NCI-H2081 treated with DMSO at 0.1 percent for 48 hours (cell line): Measurements from ENCODE around the gene GRK2.

Experiments used
- DNase-seq: peaks from one replicate; lab custom pipeline; 2025; lab: John Stamatoyannopoulos, UW

Gene GRK2

DNA sequence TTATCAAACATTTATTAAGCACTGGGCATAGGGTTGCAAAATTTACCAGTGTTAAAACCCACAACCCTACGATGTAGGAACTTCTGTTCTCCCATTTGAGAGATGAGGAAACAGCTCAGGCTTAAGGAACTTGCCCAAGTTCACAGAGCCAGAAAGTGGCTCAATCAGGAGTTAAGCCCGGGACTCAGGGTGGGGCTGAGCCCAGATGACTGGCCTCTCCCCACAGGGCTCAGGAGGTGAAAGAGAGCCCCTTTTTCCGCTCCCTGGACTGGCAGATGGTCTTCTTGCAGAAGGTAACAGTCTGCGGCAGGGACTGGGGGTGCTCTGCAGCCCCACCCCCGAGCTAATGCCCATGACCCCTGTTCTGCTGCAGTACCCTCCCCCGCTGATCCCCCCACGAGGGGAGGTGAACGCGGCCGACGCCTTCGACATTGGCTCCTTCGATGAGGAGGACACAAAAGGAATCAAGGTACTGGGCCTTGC, 17.2 kb downstream of the GRK2 start:
- DNase-seq, result no peak

DNA sequence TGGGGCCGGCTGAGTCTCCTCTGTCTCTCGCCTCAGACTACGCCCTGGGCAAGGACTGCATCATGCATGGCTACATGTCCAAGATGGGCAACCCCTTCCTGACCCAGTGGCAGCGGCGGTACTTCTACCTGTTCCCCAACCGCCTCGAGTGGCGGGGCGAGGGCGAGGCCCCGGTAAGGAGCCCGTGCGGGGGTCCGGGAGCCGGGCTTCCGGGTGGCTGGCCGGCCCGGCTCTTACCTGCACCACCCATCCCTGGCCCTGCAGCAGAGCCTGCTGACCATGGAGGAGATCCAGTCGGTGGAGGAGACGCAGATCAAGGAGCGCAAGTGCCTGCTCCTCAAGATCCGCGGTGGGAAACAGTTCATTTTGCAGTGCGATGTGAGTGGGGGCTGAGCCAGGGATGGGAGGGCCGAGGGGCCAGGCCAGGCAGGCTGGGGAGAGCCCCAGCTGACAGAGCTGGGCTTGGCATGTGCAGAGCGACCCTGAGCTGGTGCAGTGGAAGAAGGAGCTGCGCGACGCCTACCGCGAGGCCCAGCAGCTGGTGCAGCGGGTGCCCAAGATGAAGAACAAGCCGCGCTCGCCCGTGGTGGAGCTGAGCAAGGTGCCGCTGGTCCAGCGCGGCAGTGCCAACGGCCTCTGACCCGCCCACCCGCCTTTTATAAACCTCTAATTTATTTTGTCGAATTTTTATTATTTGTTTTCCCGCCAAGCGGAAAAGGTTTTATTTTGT, 18.7 kb downstream of the GRK2 start:
- no peak for DNase-seq

DNA sequence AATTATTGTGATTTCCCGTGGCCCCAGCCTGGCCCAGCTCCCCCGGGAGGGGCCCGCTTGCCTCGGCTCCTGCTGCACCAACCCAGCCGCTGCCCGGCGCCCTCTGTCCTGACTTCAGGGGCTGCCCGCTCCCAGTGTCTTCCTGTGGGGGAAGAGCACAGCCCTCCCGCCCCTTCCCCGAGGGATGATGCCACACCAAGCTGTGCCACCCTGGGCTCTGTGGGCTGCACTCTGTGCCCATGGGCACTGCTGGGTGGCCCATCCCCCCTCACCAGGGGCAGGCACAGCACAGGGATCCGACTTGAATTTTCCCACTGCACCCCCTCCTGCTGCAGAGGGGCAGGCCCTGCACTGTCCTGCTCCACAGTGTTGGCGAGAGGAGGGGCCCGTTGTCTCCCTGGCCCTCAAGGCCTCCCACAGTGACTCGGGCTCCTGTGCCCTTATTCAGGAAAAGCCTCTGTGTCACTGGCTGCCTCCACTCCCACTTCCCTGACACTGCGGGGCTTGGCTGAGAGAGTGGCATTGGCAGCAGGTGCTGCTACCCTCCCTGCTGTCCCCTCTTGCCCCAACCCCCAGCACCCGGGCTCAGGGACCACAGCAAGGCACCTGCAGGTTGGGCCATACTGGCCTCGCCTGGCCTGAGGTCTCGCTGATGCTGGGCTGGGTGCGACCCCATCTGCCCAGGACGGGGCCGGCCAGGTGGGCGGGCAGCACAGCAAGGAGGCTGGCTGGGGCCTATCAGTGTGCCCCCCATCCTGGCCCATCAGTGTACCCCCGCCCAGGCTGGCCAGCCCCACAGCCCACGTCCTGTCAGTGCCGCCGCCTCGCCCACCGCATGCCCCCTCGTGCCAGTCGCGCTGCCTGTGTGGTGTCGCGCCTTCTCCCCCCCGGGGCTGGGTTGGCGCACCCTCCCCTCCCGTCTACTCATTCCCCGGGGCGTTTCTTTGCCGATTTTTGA, 19.5 kb downstream of the GRK2 start:
- no peak for DNase-seq

DNA sequence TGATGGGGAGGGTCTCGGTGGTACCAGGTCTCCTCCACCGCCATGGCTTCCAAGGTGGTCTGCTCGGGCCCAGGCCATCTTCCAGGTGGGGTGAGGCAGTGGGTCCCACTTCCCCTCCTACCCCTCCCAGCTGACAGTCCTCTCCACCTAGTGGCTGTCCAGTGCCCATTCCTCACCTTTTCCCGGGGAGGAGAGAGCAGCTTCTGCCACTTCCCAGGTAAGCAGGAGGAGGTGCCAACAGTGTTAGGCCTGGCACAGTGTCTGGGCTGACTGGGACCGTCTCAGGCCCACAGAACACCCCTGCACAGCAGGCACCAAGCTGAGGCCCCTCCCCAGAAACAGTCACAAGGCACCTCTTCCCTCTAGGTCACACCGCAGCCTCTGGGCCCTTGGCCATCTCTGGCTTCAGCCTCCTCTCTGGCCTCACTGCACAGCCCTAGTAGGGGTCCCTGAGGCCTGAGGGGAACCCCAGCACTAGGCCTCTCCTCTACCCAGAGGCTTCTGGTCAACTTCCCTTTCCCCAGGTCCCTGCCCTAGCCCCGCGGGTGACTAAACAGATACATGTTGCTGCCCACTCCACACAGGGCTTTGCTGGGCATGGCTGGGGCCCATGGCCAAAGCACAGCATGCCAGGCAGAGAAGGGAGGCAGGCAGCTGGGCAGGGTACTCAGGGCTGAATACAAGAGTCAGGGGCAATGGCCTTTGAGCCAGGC, 20.5 kb downstream of the GRK2 start:
- DNase-seq, result no peak

DNA sequence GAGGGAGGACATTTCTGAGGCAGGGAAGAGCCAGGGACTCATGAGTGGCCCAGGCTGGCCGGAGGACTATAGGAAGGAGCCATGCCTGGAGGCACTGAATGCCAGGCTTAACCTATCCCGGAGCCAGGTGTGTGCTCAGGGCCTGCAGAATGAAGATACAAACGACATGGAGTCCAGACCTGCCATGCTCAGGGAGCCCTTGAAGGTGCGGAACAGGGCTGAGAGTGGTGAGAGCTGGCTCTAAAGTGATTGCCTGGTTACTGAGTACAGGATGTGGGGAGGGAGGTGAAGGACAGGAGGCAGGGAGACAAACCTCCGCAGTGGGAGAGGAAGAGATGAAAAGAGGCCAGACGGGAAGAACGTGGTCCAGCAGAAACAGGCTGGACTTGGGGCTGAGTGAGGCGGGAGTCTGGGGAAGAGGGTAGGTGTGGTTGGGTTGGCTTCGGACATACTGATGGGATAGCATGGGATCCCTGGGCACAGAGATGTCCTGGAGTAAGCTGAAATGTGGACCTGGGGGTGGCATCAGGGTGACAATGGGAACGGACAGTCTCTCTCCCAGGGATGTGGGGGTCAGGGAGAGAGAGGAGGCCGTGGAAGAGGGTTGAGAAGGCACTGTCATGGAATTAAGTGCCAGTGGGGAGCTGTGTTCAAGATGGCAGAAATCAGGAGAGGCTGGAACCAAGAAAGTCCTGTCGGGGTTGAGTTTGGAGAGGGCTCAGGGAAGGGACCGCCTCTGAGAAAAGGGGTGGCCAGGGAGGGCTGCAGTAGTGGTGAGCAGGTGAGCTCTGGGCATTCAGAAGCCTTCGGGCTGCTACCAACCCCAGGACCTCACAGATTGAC, 21.3 kb downstream of the GRK2 start:
- DNase-seq, result no peak

DNA sequence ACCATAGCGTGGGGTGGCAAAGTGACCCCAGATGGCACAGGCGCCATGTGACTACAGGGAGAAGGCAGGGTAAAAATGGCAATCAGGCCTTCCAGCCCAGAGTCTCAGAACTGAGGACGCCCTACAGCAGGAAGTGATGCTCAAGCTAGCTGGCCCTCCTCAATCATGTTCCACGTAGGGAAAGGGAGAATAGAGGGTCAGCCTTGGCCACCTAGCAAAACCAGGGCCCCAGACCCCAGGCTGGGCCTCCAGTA, 21.9 kb downstream of the GRK2 start:
- no peak for DNase-seq

DNA sequence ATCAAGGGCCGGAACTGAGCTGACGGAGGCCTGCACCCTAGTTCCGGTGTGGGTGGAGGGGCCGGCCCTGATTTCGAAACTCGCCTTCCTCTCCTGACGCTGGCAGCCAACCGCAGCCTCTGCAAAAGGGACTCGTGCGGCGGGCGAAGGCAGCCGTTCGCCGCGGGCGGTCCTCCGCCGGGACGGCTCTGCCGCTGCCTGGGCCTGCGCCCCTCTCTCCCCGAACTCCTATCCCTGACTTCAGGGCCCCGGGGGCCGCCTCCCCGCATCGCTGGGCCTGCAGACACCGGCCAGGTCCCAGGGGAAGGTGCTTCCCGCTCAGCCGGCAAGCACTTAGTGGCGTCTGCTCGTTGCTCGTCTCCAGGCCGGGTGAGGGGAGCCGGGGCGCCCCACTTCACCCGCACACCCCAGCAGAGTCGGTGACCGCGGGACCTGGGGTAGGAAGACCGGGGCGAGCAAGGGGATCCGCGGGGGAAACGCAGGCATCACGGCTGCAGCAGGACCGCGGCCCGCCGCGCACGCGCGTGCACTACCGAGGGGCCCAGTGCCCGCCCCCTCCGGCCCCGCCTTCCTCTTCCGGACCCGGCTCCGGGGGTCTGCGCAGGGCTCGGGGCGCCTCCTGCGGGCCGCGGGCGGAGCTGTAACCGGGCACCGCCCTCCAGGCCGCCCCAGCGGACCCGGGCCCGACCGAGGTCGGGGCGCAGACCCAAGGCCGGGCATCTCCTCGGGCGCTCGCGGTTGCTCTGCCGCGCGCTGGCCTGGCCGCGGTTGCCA, 22.4 kb downstream of the GRK2 start:
- no peak for DNase-seq

DNA sequence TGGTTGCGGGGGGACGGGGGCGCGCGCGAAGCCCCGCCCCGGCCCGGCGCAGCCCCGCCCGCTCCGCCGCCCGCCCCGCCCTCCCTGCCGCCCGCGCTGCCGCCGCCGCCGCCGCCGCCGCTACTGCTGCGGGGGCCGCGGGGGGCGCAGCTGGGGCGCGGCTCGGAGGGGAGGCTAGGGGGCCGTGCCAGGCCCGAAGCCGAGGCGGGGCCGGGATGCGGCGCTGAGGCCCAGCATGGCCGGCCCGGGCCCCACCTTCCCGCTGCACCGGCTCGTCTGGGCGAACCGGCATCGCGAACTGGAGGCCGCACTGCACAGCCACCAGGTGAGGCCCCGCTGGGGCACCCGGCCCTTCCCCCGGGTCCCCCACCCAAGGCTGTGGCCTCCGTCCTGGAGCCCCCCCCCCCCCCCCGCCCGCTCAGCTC, 23.0 kb downstream of the GRK2 start, which contains the start of gene ANKRD13D:
Gene ANKRD13D (plus strand): TSS at position 78 of the 425 bp plus-strand sequence. CDS start 158 bp downstream, at position 236.
- DNase-seq, result no peak

DNA sequence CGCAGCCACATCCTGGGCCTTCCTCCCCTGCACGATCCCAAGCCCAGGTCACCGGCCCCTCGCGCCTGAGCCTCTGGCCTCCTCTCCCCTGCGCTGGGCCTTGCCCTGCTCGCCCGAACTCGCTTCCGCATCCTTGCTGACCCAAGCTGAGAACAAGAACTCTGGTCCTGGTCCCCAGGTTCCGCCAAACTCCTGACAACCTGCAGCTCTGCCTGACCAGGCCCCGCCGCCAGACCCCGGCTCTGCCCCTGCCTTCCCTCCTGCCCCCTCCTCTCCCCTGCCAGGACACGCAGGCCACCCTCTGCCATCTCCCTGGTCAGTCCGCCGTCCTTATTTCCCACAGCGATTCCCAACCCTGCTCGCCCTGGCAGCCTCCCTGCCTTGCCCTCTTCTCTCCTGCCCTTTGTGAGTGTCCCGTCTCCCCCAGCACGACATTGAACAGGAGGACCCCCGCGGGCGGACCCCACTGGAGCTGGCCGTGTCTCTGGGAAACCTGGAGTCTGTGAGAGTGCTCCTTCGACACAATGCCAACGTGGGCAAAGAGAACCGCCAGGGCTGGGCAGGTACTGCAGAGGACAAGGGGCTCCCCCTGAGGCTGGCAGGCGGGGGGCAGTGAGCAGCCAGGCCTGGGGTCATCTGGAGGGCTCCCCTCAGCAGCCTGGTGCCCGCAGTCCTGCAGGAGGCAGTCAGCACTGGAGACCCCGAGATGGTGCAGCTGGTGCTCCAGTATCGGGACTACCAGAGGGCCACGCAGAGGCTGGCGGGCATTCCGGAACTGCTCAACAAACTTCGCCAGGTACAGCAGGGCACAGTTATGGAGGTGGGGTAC, 23.6 kb downstream of the GRK2 start:
- DNase-seq, result no peak

DNA sequence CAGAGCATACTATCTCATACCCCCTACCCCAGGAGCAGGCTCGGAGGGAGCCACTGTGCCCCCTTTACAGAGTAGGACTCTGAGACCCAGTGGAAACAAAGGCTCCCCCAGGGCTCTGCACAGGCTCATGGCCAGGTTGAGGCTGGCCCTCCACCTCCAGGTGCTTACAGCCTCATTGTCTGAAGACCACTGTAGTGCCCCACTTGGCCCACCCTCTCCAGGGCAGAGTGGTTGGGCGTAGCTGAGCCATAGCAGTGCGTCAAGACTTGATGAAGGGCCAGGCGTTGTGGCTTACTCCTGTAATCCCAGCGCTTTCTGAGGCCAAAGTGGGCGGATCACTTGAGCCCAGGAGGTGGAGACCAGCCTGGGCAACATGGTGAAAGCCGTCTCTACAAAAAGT, 24.5 kb downstream of the GRK2 start:
- no peak for DNase-seq

DNA sequence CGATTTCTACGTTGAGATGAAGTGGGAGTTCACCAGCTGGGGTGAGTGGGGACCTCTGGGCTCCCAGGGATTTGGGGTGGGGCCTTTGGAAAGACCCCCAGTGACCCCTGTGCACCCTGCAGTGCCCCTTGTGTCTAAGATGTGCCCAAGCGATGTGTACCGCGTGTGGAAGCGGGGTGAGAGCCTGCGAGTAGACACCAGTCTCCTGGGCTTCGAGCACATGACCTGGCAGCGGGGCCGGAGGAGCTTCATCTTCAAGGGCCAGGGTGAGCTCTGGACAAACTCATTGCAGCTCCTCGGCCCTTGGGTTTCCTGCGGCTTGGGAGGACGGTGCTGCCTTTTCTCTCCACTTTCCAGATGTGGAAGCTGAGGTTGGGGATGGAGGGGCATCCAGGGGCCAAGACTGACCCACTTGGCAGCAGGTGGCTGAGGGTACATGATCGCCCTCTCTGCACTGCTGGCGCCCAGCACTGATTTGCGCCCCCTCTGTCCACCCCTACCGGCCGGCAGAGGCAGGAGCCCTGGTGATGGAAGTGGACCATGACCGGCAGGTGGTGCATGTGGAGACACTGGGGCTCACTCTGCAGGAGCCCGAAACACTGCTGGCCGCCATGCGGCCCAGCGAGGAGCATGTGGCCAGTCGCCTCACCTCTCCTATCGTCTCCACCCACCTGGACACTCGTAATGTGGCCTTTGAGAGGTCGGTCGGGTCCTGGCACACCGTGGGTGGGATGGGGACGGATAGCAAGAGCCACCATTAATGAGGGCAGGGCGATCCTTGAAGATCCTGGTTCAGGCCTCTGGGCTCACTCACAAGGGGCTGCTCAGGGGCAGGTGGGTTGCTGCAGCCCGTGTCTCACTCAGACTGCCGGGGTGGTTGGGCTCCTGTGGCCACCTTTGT, 25.5 kb downstream of the GRK2 start:
- DNase-seq, result no peak

DNA sequence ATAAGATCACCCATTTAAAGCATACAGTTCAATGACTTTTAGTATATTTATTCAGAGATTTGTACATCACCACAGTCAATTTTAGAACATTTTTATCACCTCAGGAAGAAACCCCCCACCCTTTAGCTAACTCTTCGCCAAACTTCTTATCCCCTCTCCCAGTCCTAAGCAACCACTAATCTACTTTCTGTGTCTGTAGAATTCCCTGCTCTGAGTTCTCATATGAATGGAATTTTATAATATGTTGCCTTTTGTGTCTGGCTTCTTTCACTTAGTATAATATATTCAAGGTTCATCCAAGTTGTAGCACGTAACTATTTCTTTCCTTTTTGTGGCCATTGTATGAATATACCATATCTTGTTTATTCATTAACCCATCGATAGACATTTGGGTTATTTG, 26.4 kb downstream of the GRK2 start:
- DNase-seq, result no peak

DNA sequence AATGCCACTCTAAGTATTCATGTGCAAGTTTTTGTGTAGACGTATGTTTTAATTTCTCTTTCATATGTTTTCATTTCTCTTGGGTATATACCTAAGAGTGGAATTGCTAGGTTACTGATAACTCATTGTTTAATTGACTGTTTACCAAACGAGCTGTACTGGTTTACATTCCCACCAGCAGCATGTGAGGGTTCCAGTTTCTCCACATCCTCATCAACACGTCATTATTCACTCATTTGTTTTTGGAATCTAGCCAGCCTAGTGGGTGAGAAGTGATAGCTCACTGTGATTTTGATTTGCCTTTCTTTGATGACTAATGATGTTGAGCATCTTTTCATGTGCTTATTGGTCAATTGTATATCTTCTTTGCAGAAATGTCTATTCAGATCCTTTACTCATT, 26.8 kb downstream of the GRK2 start:
- peak; percentile 26 for DNase-seq

DNA sequence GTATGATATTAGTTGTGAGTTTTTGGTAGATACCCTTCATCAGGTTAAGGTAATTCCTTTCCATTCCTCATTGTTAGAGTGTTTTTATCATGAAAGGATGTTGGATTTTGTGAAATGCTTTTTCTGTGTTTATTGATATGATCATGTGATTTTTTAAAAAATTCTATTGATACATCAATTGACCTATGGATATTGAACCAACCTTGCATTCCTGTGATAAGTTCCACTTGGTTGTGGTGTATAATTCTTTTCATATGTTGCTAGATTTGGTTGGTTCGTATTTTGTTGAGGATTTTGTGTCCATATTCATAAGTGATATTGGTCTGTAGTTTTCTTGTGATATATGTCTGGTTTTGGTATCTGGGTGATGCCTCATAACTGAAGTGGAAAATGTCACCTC, 29.6 kb downstream of the GRK2 start:
- DNase-seq, result no peak

DNA sequence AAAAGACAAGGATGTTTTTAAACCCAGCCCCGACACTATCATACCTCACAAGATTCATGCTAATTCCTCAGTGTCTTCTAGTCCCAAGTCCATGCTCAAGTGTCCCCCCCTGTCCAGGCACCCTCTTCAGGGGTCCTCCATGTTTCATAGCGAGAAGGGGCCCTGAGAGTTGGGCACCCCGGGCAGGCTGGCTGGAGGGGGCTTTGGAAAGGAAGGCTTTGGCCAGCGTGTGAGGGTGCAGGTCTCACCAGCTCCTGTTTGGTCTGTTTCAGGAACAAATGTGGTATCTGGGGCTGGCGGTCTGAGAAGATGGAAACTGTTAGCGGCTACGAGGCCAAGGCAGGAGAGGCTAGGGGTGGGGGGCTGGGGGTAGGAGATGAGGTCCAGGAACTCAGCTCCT, 32.5 kb downstream of the GRK2 start:
- no peak for DNase-seq

DNA sequence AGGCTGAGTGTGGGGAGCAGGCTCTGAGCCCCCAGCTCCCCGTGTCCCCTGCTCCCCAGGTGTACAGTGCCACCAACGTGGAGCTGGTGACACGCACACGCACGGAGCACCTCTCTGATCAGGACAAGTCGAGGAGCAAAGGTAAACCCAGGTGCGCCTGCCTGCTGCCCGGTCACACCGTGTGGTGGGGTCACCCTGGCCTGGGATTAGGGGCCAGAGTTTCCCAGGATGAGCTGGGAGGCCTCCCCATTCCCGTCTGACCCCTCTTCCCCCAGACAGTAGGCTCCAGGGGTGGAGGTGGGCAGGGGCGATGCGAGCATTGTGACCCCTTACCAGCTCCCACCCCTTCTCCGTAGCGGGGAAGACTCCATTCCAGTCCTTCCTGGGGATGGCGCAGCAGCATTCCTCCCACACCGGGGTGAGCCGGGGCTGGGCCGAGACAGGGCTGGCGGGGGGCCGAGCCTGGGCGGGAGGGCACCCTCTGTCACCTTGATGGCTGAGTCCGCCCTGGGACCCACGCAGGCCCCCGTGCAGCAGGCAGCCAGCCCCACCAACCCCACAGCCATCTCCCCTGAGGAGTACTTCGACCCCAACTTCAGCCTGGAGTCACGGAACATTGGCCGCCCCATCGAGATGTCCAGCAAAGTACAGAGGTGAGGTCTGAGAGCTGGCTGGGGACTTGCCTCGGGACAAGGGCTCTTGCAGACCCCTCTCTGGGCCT, 33.4 kb downstream of the GRK2 start:
- no peak for DNase-seq

DNA sequence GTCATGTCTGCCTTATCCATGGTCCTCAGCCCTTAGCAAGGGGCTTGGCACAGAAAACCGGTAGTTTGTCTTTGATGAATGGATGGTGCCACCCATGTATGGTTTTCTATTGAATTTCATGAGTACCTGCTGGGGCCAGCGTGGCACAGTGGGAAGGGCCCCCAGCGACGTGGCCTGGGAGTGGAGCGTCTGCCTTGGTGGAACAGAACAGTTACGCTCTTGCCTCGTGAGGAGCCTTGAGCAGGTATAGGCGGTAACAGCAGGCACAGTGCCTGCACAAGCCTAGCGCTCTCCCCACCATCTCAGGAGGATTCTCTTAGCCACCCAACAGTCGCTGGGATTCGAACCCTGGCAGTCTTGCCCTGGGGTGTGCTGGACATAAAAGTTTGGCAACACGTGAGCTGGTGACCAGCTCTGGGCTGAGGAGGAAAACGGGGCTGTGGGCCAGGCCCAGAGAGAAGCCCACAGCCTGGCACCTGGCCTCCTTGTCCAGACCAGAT, 34.0 kb downstream of the GRK2 start:
- DNase-seq, result no peak

DNA sequence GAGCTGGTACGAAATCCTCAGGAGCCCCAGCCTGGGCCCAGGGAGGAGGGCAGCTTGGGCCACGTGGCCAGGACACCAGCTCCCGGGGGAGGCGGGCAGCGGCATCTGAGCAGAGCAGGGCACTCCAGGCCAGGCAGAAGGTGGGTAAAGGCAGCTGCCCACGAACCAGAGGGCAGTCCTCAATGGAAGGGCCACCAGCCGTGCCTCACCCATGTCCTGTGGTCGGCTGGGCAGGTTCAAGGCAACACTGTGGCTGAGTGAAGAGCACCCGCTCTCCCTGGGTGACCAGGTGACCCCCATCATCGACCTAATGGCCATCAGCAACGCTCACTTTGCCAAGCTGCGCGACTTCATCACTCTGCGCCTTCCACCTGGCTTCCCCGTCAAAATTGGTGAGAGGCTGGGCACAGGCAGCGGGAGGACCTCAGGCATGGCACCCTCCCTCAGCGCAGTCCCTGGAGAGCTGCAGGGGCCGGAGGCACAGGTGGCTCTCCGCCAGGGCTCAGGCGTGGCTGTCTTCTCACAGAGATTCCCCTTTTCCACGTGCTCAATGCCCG, 34.6 kb downstream of the GRK2 start:
- DNase-seq, result no peak
